Liver (tissue), 3 donors: ENCODE data around the gene OOSP1.

Experiments
- CTCF ChIP-seq: fragments of 150-350 bp; IDR thresholded peaks from 2 replicates; pipeline ENCODE4 v1.5.1; 2017; ENCODE audit warnings: improper control_type of control experiment, low read depth, low read length; ENCODE audit not compliant: missing input control
- EGR1 ChIP-seq, 2 donors: IDR thresholded peaks; 2 replicates each; pipeline ENCODE4 v1.6.1; 2016 to 2018; ENCODE audit warnings: antibody characterized with exemption in 2 of 2, low read depth in 2 of 2
- FOXA1 ChIP-seq: IDR thresholded peaks from 2 replicates; pipeline ENCODE4 v1.6.1; 2016; ENCODE audit warnings: antibody characterized with exemption
- HNF4A ChIP-seq, 2 donors: conservative IDR thresholded peaks; 2 replicates each; pipeline ENCODE4 v1.6.1; 2016; ENCODE audit warnings: antibody characterized with exemption in 2 of 2, mild to moderate bottlenecking in 2 of 2
- JUND ChIP-seq, 2 donors: IDR thresholded peaks; 2 replicates each; pipeline ENCODE4 v1.6.1; 2016; ENCODE audit warnings: antibody characterized with exemption in 2 of 2
- SP1 ChIP-seq: IDR thresholded peaks from 2 replicates; pipeline ENCODE4 v1.6.1; 2018; ENCODE audit warnings: antibody characterized with exemption, mild to moderate bottlenecking
- YY1 ChIP-seq: IDR thresholded peaks from 2 replicates; pipeline ENCODE4 v1.6.1; 2016; ENCODE audit warnings: antibody characterized with exemption, mild to moderate bottlenecking
- donor health status: healthy.
- donor health status: healthy.

GRCh38 chr11:59981106-59981770, 43.0 kb downstream of the OOSP1 start:
- TF ChIP-seq CTCF (no peak), EGR1 (IDR thresholded peaks at IDR 0.05; ENCODE audit: low read depth in 2 of 2) (no peak), HNF4A (conservative IDR thresholded peaks at IDR 0.05) (no peak), FOXA1 (no peak), JUND (IDR thresholded peaks at IDR 0.05) (no peak), SP1 (no peak), YY1 (no peak)
